Neutrophil (primary cell): ENCODE data around the gene BMP2K.
A peak's percentile ranks its signal among the peaks of the same experiment; 100 is the strongest.

Experiments used
- H3K27ac ChIP-seq: fragments of 200-600 bp; sonication (generic); 2 replicates; pipeline ENCODE4 v1.5.1; 2016; ENCODE audit warnings: mild to moderate bottlenecking, moderate library complexity
- H3K27me3 ChIP-seq: fragments of 200-600 bp; sonication (generic); 2 replicates; pipeline ENCODE4 v1.6.0; 2016; ENCODE audit warnings: mild to moderate bottlenecking
- H3K36me3 ChIP-seq: fragments of 200-600 bp; sonication (generic); 2 replicates; pipeline ENCODE4 v1.5.1; 2017
- H3K4me1 ChIP-seq, 2 experiments: fragments of 200-600 bp in 1 of 2; sonication (generic) in 1 of 2; 1 replicate in 1 of 2; 2 replicates in 1 of 2; pipeline versions ENCODE4 v1.5.1 to v1.6.1; 2013 to 2016; ENCODE audit warnings: low read depth in 1 of 2, low read length in 1 of 2, mild to moderate bottlenecking in 1 of 2, moderate library complexity in 1 of 2; ENCODE audit not compliant: control insufficient read depth in 1 of 2, insufficient read depth in 1 of 2
- H3K4me3 ChIP-seq, 2 experiments: fragments of 200-600 bp in 1 of 2; sonication (generic) in 1 of 2; 1 replicate in 1 of 2; 2 replicates in 1 of 2; pipeline ENCODE4 v1.5.1; 2013 to 2016; ENCODE audit warnings: low read depth in 1 of 2, low read length in 1 of 2, mild to moderate bottlenecking in 1 of 2, moderate library complexity in 1 of 2
- H3K9me3 ChIP-seq: fragments of 200-600 bp; sonication (generic); 2 replicates; pipeline ENCODE4 v1.5.1; 2016
- CTCF ChIP-seq: fragments of 200-600 bp; sonication (generic); IDR thresholded peaks from 2 replicates; pipeline ENCODE4 v1.5.1; 2016; ENCODE audit warnings: antibody characterized with exemption

BMP2K gene

GRCh38 chr4:78938474-78938867 is 162.3 kb downstream of the BMP2K start:
- no peak for TF ChIP-seq CTCF
- Histone ChIP-seq H3K27me3 (peaks cover 12% of the 10 kb centered on the region), H3K4me1 (peaks cover 13 to 14% of the 10 kb centered on the region in 2 experiments), H3K36me3 (no peaks in the 10 kb centered on the region), H3K4me3 (peak overlapping the region; percentile 67 to 73), H3K9me3 (no peaks in the 10 kb centered on the region), H3K27ac (no peak overlapping the region)

- peaks cover 12% of the 10 kb centered on the region for H3K27me3 ChIP-seq
- H3K4me1 ChIP-seq: peaks cover 13 to 14% of the 10 kb centered on the region in 2 experiments
- no peak for TF ChIP-seq CTCF
- no peaks in the 10 kb centered on the region for H3K36me3 ChIP-seq
- H3K27ac ChIP-seq: peak within 1 kb of the TSS; percentile 58
- H3K4me3 ChIP-seq: peak within 1 kb of the TSS; percentile 67 to 73
- H3K9me3 ChIP-seq: no peaks in the 10 kb centered on the region
Measured at GRCh38 chr4:78938868-78939666, 162.9 kb downstream of the BMP2K start, which contains the start of gene PAQR3. PAQR3 (minus strand) TSS chr4:78939438; CDS start chr4:78939224, 214 bp downstream.

- no peak for TF ChIP-seq CTCF
- Histone ChIP-seq H3K9me3 (no peaks in the 10 kb centered on the region), H3K4me1 (peaks cover 13 to 14% of the 10 kb centered on the region in 2 experiments), H3K27ac (no peak overlapping the region), H3K27me3 (peaks cover 12% of the 10 kb centered on the region), H3K36me3 (no peaks in the 10 kb centered on the region), H3K4me3 (peak overlapping the region; percentile 67 to 73)
Measured at GRCh38 chr4:78939667-78940008, 163.5 kb downstream of the BMP2K start.

- H3K4me1 ChIP-seq: peaks cover 13 to 14% of the 10 kb centered on the region in 2 experiments
- H3K27ac ChIP-seq: no peak overlapping the region
- H3K36me3 ChIP-seq: no peaks in the 10 kb centered on the region
- TF ChIP-seq CTCF: no peak
- no peak overlapping the region for H3K4me3 ChIP-seq
- peaks cover 12% of the 10 kb centered on the region for H3K27me3 ChIP-seq
- no peaks in the 10 kb centered on the region for H3K9me3 ChIP-seq
Measured at GRCh38 chr4:78940752-78941151, 164.6 kb downstream of the BMP2K start.

GRCh38 chr4:78944381-78944780 is 168.2 kb downstream of the BMP2K start:
- TF ChIP-seq CTCF: no peak

More at GRCh38 chr4:78944381-78944780, 168.2 kb downstream of the BMP2K start:
- no peaks in the 10 kb centered on the region for H3K9me3 ChIP-seq
- no peaks in the 10 kb centered on the region for H3K36me3 ChIP-seq
- no peaks in the 10 kb centered on the region for H3K27me3 ChIP-seq
- peaks cover 7% of the 10 kb centered on the region in 2 experiments for H3K4me1 ChIP-seq
- no peak overlapping the region for H3K4me3 ChIP-seq
- no peak overlapping the region for H3K27ac ChIP-seq
